Measurements from ENCODE around the gene GLCE.

Gene GLCE

DNA sequence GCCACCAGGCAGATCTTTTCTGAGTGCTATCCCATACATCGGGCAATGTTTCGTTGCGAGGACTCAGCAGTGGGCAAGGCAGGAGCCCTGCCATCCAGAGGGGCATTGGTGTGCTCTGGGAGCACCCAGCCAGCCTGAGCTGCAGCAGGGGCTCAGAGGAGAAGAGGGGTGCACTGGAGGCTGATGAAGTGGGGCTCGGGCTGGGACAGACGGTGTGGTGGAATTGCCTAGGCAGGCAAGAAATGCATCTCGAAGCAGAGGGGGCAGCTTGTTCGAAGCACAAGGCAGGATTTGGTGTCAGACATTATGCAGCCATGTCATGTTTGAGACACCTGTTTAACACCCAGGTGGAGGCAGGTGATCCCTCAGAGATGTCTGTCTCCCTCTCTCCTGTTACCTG is 157.6 kb downstream of the GLCE start:
- Histone ChIP-seq H2AFZ (ENCODE audit: low read length) (no peak overlapping the region), H3K9me2 (ENCODE audit: low read depth, low read length) (no peaks in the 10 kb centered on the region), H3K27me3 (ENCODE audit: insufficient read depth, low read length) (no peaks in the 10 kb centered on the region), H3K4me3 (ENCODE audit: low read depth, low read length, poor library complexity, severe bottlenecking) (no peak overlapping the region), H3K79me2 (ENCODE audit: insufficient read depth, low read length) (no peaks in the 10 kb centered on the region), H3K27ac (ENCODE audit: low read depth, low read length, poor library complexity, severe bottlenecking) (no peak overlapping the region), H3F3A (ENCODE audit: insufficient read depth, low read length) (no peaks in the 10 kb centered on the region), H3K4me1 (ENCODE audit: insufficient read depth, low read length, severe bottlenecking) (no peaks in the 10 kb centered on the region), H3K4me2 (ENCODE audit: low read length) (no peak overlapping the region), H3K9ac (ENCODE audit: low read length) (no peak overlapping the region), H3K36me3 (ENCODE audit: insufficient read depth, low read length) (no peaks in the 10 kb centered on the region), H4K20me1 (ENCODE audit: insufficient read depth, low read length) (no peaks in the 10 kb centered on the region), H3K9me3 (ENCODE audit: low read length) (no peaks in the 10 kb centered on the region)
- no peak for TF ChIP-seq EZH2 (IDR thresholded peaks at IDR 0.05; ENCODE audit: borderline replicate concordance, low read length)
- TF ChIP-seq CTCF (IDR thresholded peaks at IDR 0.05; ENCODE audit: low read length) = no peak

- no peaks in the 10 kb centered on the region for H4K20me1 ChIP-seq (ENCODE audit: insufficient read depth, low read length)
- no peak for TF ChIP-seq CTCF (IDR thresholded peaks at IDR 0.05; ENCODE audit: low read length)
- no peak for TF ChIP-seq EZH2 (IDR thresholded peaks at IDR 0.05; ENCODE audit: borderline replicate concordance, low read length)
- no peaks in the 10 kb centered on the region for H3K9me2 ChIP-seq (ENCODE audit: low read depth, low read length)
- H3K27me3 ChIP-seq (ENCODE audit: insufficient read depth, low read length) = no peaks in the 10 kb centered on the region
- no peaks in the 10 kb centered on the region for H3K79me2 ChIP-seq (ENCODE audit: insufficient read depth, low read length)
- no peaks in the 10 kb centered on the region for H3K36me3 ChIP-seq (ENCODE audit: insufficient read depth, low read length)
- no peak overlapping the region for H2AFZ ChIP-seq (ENCODE audit: low read length)
- no peaks in the 10 kb centered on the region for H3F3A ChIP-seq (ENCODE audit: insufficient read depth, low read length)
- H3K4me2 ChIP-seq (ENCODE audit: low read length) = no peak overlapping the region
- H3K4me1 ChIP-seq (ENCODE audit: insufficient read depth, low read length, severe bottlenecking) = no peaks in the 10 kb centered on the region
- H3K9ac ChIP-seq (ENCODE audit: low read length) = no peak overlapping the region
- no peak overlapping the region for H3K4me3 ChIP-seq (ENCODE audit: low read depth, low read length, poor library complexity, severe bottlenecking)
- H3K27ac ChIP-seq (ENCODE audit: low read depth, low read length, poor library complexity, severe bottlenecking) = no peak overlapping the region
- H3K9me3 ChIP-seq (ENCODE audit: low read length) = no peaks in the 10 kb centered on the region
Measured at GRCh38 chr15:69319384-69320375, 159.2 kb downstream of the GLCE start.

GRCh38 chr15:69320977-69321554 is 160.6 kb downstream of the GLCE start:
- H4K20me1 ChIP-seq (ENCODE audit: insufficient read depth, low read length) = no peaks in the 10 kb centered on the region
- H3F3A ChIP-seq (ENCODE audit: insufficient read depth, low read length) = no peaks in the 10 kb centered on the region
- no peaks in the 10 kb centered on the region for H3K9me3 ChIP-seq (ENCODE audit: low read length)
- H3K79me2 ChIP-seq (ENCODE audit: insufficient read depth, low read length) = no peaks in the 10 kb centered on the region
- no peak overlapping the region for H3K9ac ChIP-seq (ENCODE audit: low read length)
- no peaks in the 10 kb centered on the region for H3K27me3 ChIP-seq (ENCODE audit: insufficient read depth, low read length)
- H3K4me3 ChIP-seq (ENCODE audit: low read depth, low read length, poor library complexity, severe bottlenecking) = no peak overlapping the region
- TF ChIP-seq EZH2 (IDR thresholded peaks at IDR 0.05; ENCODE audit: borderline replicate concordance, low read length) (no peak), CTCF (IDR thresholded peaks at IDR 0.05; ENCODE audit: low read length) (no peak)
- no peak overlapping the region for H3K4me2 ChIP-seq (ENCODE audit: low read length)
- H3K36me3 ChIP-seq (ENCODE audit: insufficient read depth, low read length) = no peaks in the 10 kb centered on the region
- H2AFZ ChIP-seq (ENCODE audit: low read length) = no peak overlapping the region
- no peaks in the 10 kb centered on the region for H3K9me2 ChIP-seq (ENCODE audit: low read depth, low read length)
- no peak overlapping the region for H3K27ac ChIP-seq (ENCODE audit: low read depth, low read length, poor library complexity, severe bottlenecking)
- H3K4me1 ChIP-seq (ENCODE audit: insufficient read depth, low read length, severe bottlenecking) = no peaks in the 10 kb centered on the region
